ENCODE results near the gene CROCC2. TPM values are rescaled to one million over a fixed set of nuclear protein-coding genes. Genes with fewer than 3 reads are reported as not detected.

Gene CROCC2
- total RNA-seq, 1 donor from 2014 or later = not detected

GRCh38 chr2:240894836-240895558 lies 11.1 kb upstream of the CROCC2 start:
- no peaks in the 10 kb centered on the region for H3K9me3 ChIP-seq (replicated peaks)

GRCh38 chr2:240895656-240896388 lies 10.3 kb upstream of the CROCC2 start, which contains the start of gene MAB21L4:
Gene MAB21L4 (minus strand): TSS chr2:240896156. CDS start chr2:240895997, 159 bp downstream.
- intact Hi-C loops (cut with micrococcal nuclease) = no loop called here
- TF ChIP-seq CTCF (IDR thresholded peaks at IDR 0.05; ENCODE audit: borderline replicate concordance) = no peak
- Histone ChIP-seq H3K36me3 (no peaks in the 10 kb centered on the region), H3K27ac (replicated peaks) (no peak within 1 kb of the TSS), H3K9me3 (replicated peaks) (peaks cover 6% of the 10 kb centered on the region), H3K4me3 (no peak within 1 kb of the TSS), H3K27me3 (ENCODE audit: low read depth) (peaks cover 21% of the 10 kb centered on the region), H3K4me1 (peaks cover 26% of the 10 kb centered on the region)
- DNase-seq = no peak

More at GRCh38 chr2:240894836-240895558, 11.1 kb upstream of the CROCC2 start:
- Histone ChIP-seq H3K4me1 (peaks cover 26% of the 10 kb centered on the region), H3K27me3 (ENCODE audit: low read depth) (peaks cover 21% of the 10 kb centered on the region), H3K4me3 (no peak overlapping the region), H3K36me3 (no peaks in the 10 kb centered on the region), H3K27ac (replicated peaks) (no peak overlapping the region)
- intact Hi-C loops (cut with micrococcal nuclease) = no loop called here
- no peak for TF ChIP-seq CTCF (IDR thresholded peaks at IDR 0.05; ENCODE audit: borderline replicate concordance)
- no peak for DNase-seq

GRCh38 chr2:240896394-240896793 lies 9.7 kb upstream of the CROCC2 start:
- Histone ChIP-seq H3K4me3 (no peak overlapping the region), H3K27me3 (ENCODE audit: low read depth) (peaks cover 21% of the 10 kb centered on the region), H3K9me3 (replicated peaks) (peaks cover 9% of the 10 kb centered on the region), H3K36me3 (no peaks in the 10 kb centered on the region), H3K27ac (replicated peaks) (no peak overlapping the region), H3K4me1 (peaks cover 26% of the 10 kb centered on the region)
- DNase-seq = no peak
- intact Hi-C loops (cut with micrococcal nuclease) = no loop called here
- TF ChIP-seq CTCF (IDR thresholded peaks at IDR 0.05; ENCODE audit: borderline replicate concordance) = no peak

GRCh38 chr2:240896871-240897692 lies 9.1 kb upstream of the CROCC2 start:
- H3K9me3 ChIP-seq (replicated peaks) = peaks cover 9% of the 10 kb centered on the region
- H3K27me3 ChIP-seq (ENCODE audit: low read depth) = peaks cover 26% of the 10 kb centered on the region
- peak overlapping the region; percentile 90 for H3K27ac ChIP-seq (replicated peaks)
- H3K4me3 ChIP-seq = no peak overlapping the region
- H3K4me1 ChIP-seq = peaks cover 26% of the 10 kb centered on the region
- DNase-seq = no peak
- intact Hi-C loops (cut with micrococcal nuclease) = no loop called here
- no peaks in the 10 kb centered on the region for H3K36me3 ChIP-seq
- no peak for TF ChIP-seq CTCF (IDR thresholded peaks at IDR 0.05; ENCODE audit: borderline replicate concordance)

- Histone ChIP-seq H3K9me3 (replicated peaks) (peaks cover 9% of the 10 kb centered on the region), H3K27me3 (ENCODE audit: low read depth) (peaks cover 31% of the 10 kb centered on the region), H3K27ac (replicated peaks) (peak overlapping the region; percentile 90), H3K4me3 (no peak overlapping the region), H3K4me1 (peaks cover 36% of the 10 kb centered on the region), H3K36me3 (no peaks in the 10 kb centered on the region)
- intact Hi-C loops (cut with micrococcal nuclease) = no loop called here
- TF ChIP-seq CTCF (IDR thresholded peaks at IDR 0.05; ENCODE audit: borderline replicate concordance) = no peak
- peak; percentile 53 for DNase-seq
Measured at GRCh38 chr2:240898108-240898730, 7.9 kb upstream of the CROCC2 start.
